HepG2 (cell line): ENCODE results near the gene DNAJB6. TPM values are rescaled to one million over a fixed set of nuclear protein-coding genes. Genes with fewer than 3 reads are reported as not detected.

Experiments
- NFRKB ChIP-seq: fragments of 450-650 bp; IDR thresholded peaks from 2 replicates; pipeline ENCODE4 v1.6.1; 2017
- REL ChIP-seq: sonication (generic); formaldehyde crosslinking; conservative IDR thresholded peaks from 2 replicates; pipeline ENCODE4 v1.8.0; 2022; ENCODE audit warnings: mild to moderate bottlenecking, missing genetic modification reagents, moderate library complexity
- SOX13 ChIP-seq, 3 experiments: fragments of 450-650 bp in 1 of 3; sonication (generic) in 1 of 3; formaldehyde crosslinking in 1 of 3; IDR thresholded peaks in 2 of 3; conservative IDR thresholded peaks in 1 of 3; 2 replicates each; pipeline versions ENCODE4 v1.5.0 to v1.6.1; 2016 to 2020; ENCODE audit warnings: antibody characterized with exemption in 1 of 3, mild to moderate bottlenecking in 1 of 3, missing compliant biosample characterization in 1 of 3, missing genetic modification reagents in 1 of 3, moderate library complexity in 1 of 3
- ZBTB10 ChIP-seq: sonication (generic); formaldehyde crosslinking; IDR thresholded peaks from 2 replicates; pipeline ENCODE4 v1.4.0; 2020; ENCODE audit warnings: missing genetic modification reagents, borderline replicate concordance
- ZFP91 ChIP-seq: sonication (generic); formaldehyde crosslinking; IDR thresholded peaks from 2 replicates; pipeline ENCODE4 v1.9.0; 2022; ENCODE audit warnings: missing genetic modification reagents, mild to moderate bottlenecking, borderline replicate concordance
- ZNF619 ChIP-seq: sonication (generic); formaldehyde crosslinking; IDR thresholded peaks from 2 replicates; pipeline ENCODE4 v1.4.0; 2020; ENCODE audit warnings: mild to moderate bottlenecking, missing genetic modification reagents
- polyA plus RNA-seq, 8 experiments: library from polyadenylated mRNA; depleted of rRNA in 3 of 8; stranded (reverse) in 7 of 8; unstranded in 1 of 8; fragments of >200 nt; fragmentation: Illumina TruSeq in 4 of 8; extraction: Trizol in 4 of 8; gene quantifications; 2 replicates each; pipeline versions ENCODE4 v1.2.1 to v1.2.3, GENCODE V29; 2011 to 2016; ENCODE audit warnings: low read depth in 4 of 8, missing spikeins in 1 of 8, mixed read lengths in 1 of 8; ENCODE audit not compliant: insufficient read depth in 1 of 8
- total RNA-seq, 5 experiments: library from RNA; depleted of rRNA; stranded (reverse); fragments of >200 nt; fragmentation: Illumina TruSeq; extraction: Trizol; gene quantifications; 2 replicates each; pipeline ENCODE4 v1.2.3, GENCODE V29; 2016; ENCODE audit warnings: low read depth in 1 of 5
- TF ChIP-seq, protein P1 (sequence below): sonication (generic); formaldehyde crosslinking; IDR thresholded peaks from 2 replicates; pipeline ENCODE4 v1.8.0; 2022; ENCODE audit warnings: mild to moderate bottlenecking, missing genetic modification reagents; ENCODE audit not compliant: insufficient replicate concordance

The DNAJB6 gene
- total and polyA plus RNA-seq, 2 of the 13 experiments (the other 11 are each of a cell fraction or from before 2014, with no cell fraction given): 29.9 to 53.9 TPM

- TF ChIP-seq SOX13 (IDR thresholded peaks at IDR 0.05) (no peak), SOX13 (CRISPR knock-in tag; conservative IDR thresholded peaks at IDR 0.05 in 1 of 2, IDR thresholded peaks at IDR 0.05 in 1 of 2) (no peak), ZFP91 (no peak), REL (no peak), ZNF619 (CRISPR knock-in tag) (no peak), NFRKB (no peak), ZBTB10 (CRISPR knock-in tag) (no peak)
- TF ChIP-seq, protein P1, sequence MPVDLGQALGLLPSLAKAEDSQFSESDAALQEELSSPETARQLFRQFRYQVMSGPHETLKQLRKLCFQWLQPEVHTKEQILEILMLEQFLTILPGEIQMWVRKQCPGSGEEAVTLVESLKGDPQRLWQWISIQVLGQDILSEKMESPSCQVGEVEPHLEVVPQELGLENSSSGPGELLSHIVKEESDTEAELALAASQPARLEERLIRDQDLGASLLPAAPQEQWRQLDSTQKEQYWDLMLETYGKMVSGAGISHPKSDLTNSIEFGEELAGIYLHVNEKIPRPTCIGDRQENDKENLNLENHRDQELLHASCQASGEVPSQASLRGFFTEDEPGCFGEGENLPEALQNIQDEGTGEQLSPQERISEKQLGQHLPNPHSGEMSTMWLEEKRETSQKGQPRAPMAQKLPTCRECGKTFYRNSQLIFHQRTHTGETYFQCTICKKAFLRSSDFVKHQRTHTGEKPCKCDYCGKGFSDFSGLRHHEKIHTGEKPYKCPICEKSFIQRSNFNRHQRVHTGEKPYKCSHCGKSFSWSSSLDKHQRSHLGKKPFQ (CRISPR knock-in tag): no peak
Observed at GRCh38 chr7:157392256-157393037, 55.6 kb downstream of the DNAJB6 start (continued).
